ELR (cell line): Measurements from ENCODE around the gene ZNF653.

Source experiments
- DNase-seq: peaks from one replicate; pipeline ENCODE4 v3.0.0-alpha.2; 2015; ENCODE audit warnings: low read depth

Gene ZNF653, protein sequence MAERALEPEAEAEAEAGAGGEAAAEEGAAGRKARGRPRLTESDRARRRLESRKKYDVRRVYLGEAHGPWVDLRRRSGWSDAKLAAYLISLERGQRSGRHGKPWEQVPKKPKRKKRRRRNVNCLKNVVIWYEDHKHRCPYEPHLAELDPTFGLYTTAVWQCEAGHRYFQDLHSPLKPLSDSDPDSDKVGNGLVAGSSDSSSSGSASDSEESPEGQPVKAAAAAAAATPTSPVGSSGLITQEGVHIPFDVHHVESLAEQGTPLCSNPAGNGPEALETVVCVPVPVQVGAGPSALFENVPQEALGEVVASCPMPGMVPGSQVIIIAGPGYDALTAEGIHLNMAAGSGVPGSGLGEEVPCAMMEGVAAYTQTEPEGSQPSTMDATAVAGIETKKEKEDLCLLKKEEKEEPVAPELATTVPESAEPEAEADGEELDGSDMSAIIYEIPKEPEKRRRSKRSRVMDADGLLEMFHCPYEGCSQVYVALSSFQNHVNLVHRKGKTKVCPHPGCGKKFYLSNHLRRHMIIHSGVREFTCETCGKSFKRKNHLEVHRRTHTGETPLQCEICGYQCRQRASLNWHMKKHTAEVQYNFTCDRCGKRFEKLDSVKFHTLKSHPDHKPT

DNA sequence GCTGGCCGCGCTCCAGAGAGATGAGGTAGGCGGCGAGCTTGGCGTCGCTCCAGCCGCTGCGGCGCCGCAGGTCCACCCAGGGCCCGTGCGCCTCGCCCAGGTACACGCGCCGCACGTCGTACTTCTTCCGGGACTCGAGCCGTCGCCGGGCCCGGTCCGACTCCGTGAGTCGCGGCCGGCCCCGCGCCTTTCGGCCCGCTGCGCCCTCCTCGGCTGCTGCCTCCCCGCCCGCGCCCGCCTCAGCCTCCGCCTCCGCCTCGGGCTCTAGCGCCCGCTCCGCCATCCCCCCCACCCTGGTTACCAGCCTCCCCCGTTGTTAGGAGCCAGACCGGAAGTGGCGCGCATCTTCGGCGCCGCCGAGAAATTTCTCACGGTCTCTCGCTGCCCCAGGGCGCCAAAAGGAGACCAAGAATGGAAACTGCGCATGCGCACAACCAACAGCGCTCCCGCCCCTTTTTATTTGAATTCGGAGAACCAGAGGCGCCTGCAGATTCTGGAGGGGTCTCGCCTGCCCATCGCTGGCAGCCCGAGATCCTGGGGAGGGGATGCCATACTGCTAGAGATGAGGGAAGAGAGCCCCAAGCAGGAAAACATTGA, at the start of gene ZNF653:
TSS of gene ZNF653 (minus strand) at position 336 of the 597 bp plus-strand sequence. CDS start at position 283, 53 bp downstream.
- DNase-seq = peak; percentile 97

DNA sequence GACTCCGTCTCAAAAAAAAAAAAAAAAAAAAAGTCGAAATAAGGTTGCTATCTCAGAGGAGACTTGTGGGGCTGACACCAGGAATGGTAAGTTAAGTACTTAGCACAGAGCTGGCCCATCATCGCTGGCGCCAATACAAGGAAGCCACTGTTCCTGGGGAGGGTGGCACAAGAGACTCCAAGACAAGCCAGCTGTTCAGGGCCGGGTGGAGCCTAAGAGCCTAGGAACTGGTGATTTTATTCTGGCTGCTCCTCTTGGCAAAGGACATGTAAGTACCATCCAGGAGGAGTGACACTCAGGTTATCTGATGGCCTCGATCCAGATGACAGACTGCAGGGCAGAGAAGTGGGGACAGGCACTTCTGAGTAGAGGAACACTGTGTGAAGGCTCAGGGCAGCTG, 49.6 kb upstream of the ZNF653 start:
- no peak for DNase-seq

- no peak for DNase-seq
These were observed 48.5 kb upstream of the ZNF653 start for GRCh38 chr19:11554160-11554559.

GRCh38 chr19:11552666-11553372, 47.2 kb upstream of the ZNF653 start:
- no peak for DNase-seq

- peak; percentile 47 for DNase-seq
These were observed 46.1 kb upstream of the ZNF653 start for GRCh38 chr19:11551603-11552235.

DNA sequence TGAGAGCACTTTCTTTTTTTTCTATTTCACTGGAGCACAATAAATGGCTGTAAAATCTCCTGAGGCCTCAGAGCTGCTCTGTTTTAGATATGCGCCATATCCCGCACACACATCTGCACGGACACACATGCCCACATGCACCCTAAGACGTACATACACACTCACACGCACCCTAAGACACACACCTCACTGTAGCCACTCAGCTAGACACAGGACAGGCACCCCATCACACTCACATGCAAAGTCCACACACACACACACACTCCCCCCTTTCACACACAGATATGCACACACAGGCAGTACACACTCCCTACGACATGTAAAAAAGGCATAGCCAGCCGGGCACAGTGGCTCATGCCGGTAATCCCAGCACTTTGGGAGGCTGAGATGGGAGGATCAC, 44.6 kb upstream of the ZNF653 start:
- DNase-seq = no peak

DNA sequence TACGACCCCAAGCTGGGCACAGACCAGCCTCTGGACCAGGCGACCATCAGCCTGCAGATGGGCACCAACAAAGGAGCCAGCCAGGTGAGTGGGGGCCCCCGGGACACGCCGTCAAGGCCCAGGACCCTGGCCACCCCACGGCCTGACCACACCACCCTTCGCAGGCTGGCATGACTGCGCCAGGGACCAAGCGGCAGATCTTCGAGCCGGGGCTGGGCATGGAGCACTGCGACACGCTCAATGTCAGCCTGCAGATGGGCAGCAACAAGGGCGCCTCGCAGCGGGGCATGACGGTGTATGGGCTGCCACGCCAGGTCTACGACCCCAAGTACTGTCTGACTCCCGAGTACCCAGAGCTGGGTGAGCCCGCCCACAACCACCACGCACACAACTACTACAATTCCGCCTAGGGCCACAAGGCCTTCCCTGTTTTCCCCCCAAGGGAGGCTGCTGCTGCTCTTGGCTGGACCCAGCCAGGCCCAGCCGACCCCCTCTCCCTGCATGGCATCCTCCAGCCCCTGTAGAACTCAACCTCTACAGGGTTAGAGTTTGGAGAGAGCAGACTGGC, 43.8 kb upstream of the ZNF653 start:
- DNase-seq = no peak

DNA sequence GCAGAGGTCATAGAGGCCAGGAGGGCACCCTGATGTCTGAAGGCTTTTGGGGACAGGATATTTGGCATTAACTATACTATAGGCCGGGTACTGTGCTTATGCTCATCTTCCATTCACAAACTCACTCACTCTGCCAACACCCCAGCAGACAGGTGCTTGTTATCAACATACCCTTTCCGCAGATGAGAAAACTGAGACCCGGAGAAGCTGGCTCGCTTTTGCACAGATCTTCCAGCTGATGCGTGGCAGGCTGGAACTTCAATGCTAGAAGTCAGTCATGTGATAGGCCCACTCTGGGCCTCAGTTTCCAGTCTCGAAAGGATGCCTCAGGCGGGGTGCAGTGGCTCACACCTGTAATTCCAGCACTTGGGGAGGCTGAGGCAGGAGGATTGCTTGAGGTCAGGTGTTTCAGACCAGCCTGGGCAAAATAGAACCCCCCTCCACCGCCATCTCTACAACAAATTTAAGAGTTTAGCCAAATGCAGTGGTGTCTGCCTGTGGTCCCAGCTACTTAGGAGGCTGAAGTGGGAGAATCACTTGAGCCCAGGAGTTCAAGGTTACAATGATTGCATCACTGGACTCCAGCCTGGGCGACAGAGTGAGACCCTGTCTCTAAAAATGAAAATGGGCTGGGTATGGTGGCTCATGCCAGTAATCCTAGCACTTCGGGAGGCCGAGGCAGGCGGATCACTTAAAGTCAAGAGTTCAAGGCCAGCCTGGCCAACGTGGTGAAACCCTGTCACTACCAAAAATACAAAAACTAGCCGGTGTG, 42.5 kb upstream of the ZNF653 start:
- DNase-seq = no peak

DNA sequence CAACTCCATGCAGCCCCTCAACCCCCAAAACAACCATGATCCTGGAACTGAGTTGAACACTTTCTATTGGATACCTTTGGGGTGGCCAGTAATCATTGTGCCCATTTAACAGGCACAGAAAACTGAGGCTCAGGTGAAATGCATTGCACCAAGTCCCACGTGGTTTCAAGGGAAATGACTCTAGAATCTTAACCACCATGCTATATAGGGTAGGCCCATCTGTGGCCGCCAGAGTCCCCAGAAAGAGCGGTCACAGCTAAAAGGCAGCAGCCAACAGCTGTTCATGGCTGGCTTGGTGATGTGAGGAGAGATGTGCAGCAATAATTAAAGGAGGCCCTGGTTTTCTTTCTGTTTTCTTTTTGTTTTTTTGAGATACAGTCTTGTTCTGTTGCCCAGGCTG, 35.6 kb upstream of the ZNF653 start:
- no peak for DNase-seq

DNA sequence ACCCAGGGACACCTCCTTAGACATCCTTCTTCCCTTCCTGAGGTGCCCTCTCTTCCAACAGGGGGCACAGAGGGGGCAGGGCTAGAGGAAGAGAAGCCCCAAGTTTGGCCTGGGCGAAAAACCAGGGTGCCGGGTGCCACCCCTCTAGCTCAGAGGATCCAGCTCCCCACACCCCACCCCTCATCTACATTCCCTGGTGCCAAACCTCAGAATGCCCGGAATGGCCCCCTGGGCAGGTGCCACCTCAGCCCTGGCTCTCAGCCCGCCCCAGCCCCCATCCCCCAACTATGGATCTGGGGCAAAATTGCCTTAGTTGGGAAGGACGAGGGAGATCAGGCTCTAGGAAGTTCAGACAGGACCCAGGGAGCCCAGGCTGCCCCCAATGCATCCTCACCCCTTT, 35.0 kb upstream of the ZNF653 start:
- no peak for DNase-seq

DNA sequence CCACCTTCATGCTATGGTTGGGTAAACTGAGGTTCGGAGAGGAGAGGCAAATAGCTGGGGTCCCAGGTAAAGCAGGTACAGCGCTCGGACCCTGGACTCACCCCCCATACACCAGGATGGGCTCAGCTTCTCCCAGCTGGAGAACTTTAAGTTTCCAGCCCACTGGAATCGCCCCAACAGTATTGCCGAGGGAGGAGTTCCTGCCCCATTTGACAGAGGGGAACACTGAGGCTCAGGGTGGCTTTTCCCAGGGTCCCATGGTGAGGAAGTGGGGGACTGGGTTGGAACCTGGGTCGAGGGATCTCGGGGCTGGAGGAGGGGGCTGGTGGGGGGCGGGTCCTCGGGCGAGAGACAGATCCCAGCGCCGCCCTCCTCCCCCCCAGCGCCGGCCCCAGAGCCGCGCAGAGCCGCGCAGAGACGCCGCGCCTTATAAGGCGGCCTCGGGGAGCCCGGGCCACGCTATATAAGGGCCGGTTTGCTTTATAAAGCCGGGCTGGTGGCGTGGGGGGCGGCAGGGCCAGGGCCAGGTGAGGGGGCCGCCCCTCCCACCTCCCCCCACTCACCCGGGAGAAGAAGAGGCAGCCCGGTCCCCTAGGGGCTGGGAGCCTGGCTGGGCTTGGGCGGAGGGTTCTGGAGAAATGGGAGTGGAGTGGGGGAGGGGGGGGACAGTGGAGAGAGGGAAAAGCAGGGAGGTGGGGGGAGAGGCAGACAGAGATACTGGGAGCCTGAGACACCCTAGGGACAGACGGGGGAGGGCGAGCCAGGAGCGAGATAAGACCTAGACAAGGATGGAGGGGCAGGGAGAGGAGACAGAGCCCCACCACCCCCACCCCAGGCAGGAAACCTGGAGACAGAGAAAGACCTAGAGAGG, 34.1 kb upstream of the ZNF653 start:
- DNase-seq = no peak

DNA sequence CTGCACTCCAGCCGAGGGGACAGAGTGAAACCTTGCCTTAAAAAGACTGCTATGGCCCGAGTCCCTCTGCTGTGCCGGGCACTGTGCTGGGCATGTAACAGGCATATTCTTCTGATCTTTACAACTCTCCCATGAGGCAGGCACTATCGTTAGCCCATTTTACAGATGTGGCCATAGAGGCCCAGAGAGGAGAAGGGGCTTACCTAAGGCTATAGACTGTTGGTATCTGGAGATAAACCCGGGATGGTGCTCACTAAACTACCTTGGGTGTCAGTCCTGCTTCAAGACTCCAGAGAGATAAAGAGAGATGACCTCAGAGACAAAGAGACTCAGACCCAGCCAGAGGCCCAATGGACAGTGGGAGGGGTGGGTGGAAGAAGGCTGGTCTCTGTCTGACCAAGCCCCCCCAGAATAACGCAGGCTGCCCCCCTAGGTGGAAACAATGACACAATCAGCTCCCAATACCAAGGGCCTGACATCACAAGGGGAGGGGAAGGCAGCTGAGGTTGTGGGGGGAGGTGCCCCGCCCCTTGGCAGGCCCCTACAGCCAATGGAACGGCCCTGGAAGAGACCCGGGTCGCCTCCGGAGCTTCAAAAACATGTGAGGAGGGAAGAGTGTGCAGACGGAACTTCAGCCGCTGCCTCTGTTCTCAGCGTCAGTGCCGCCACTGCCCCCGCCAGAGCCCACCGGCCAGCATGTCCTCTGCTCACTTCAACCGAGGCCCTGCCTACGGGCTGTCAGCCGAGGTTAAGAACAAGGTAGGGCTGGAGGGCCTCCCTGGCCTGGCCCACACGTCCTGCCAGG, 32.8 kb upstream of the ZNF653 start, which contains the start of gene CNN1:
TSS of gene CNN1 (plus strand) at position 620 of the 805 bp plus-strand sequence. CDS start at position 697, 77 bp downstream.
- peak; percentile 63 for DNase-seq

- peak; percentile 90 for DNase-seq
These were observed 30.4 kb upstream of the ZNF653 start for GRCh38 chr19:11535792-11536595.

DNA sequence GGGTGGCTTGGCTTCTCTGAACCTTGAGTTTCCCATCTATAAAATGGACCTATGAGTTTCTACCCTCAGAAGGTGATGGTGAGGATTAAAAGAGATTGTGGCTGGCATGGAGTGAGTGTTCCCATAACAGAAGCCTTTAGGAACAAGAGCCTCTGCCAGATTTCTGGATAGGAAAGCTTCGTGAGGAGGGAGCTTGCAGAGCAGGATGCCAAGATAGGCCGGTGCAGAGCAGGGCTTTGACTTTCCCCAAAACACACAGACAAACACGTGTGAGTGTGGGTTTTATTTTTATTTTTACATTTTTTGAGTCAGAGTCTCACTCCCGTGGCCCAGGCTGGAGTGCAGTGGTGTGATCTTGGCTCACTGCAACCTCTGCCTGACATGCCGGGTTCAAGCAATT, 29.3 kb upstream of the ZNF653 start:
- DNase-seq = peak; percentile 13

DNA sequence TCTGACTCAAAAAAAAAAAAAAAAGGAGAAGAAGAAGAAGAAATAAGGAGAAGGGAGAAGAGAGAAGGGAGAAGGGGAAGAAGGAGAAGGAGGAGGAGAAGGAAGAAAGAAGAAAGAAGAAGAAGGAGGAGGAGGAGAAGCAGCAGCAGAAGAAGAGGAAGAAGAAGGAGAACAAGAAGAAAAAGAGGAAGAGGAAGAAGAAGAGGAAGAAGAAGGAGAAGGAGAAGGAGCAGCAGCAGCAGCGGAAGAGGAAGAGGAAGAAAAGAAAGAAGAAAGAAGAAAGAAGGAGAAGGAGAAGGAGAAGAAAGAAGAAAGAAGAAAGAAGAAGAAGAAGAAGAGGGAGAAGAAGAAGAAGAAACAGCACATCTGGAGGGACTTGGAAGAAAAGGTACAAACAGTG, 28.9 kb upstream of the ZNF653 start:
- no peak for DNase-seq

GRCh38 chr19:11530432-11530831, 24.8 kb upstream of the ZNF653 start:
- DNase-seq = peak; percentile 57

- peak; percentile 100 for DNase-seq
These were observed 23.1 kb upstream of the ZNF653 start, which contains the start of gene ECSIT for GRCh38 chr19:11528551-11529341. Gene ECSIT (minus strand): TSS chr19:11529134. CDS start chr19:11519170, 9,964 bp downstream.
